Stimulated activated CD4-positive, alpha-beta T cell treated with anti-CD3 and anti-CD28 coated beads, Interleukin-2, amount 100 ng/mL, for 4 hours (primary cell): ENCODE results near the gene SDR39U1.

Experiments
- DNase-seq: peaks from one replicate; pipeline ENCODE4 v3.0.0-alpha.2; 2020; ENCODE audit warnings: low read depth

Gene SDR39U1

GRCh38 chr14:24390701-24391468 lies 51.7 kb downstream of the SDR39U1 start:
- DNase-seq: no peak
